ENCODE measurements around the gene GBA3. TPM values are rescaled to one million over a fixed set of nuclear protein-coding genes. Genes with fewer than 3 reads are reported as not detected.
A peak's percentile ranks its signal among the peaks of the same experiment; 100 is the strongest.

Gene GBA3
- total RNA-seq (2014; rRNA removed; shearing (Covaris generic)): not detected in 2 replicates

DNA sequence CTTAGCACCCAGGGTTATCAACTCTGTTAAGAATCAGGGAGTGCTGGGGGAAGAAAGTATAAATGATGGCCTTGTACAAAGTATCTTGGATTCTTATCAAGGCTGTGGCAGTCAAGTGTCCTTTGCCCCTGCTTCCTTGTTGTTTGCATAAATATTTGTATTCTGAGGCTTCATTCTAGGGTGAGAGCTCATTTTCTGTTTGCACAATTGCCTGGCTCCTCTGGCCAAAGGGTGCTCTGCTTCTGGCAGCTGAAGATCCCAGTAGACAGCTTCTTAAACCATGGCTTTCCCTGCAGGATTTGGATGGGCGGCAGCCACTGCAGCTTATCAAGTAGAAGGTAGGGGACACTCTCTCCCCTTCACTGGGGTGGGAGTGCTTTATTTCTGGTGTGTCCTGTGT lies at the start of gene GBA3:
TSS of gene GBA3 (plus strand) at position 202 of the 400 bp plus-strand sequence.
- no peak for DNase-seq (ENCODE audit: low spot score)

DNA sequence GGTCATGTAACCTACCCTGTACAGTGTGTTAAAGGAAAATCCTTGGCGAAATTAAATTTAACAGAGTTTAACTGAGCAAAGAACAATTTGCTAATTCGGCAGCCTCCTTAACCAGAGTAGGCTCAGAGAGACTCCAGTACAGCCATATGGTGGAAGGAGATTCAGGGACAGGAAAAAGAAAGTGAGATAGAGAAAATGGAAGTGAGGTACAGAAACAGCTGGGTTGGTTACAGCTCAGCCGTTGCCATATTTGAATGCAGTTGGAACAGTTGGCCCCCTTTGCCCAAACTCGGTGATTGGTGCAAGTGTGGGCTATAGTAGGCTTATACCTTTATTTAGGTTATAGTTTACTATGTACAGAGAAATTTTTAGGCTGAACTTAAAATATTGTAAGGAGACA lies 48.8 kb upstream of the GBA3 start:
- DNase-seq (ENCODE audit: low spot score): no peak

GRCh38 chr4:22645481-22646182 lies 47.1 kb upstream of the GBA3 start:
- DNase-seq (ENCODE audit: low spot score): no peak

GRCh38 chr4:22648996-22649395 lies 43.7 kb upstream of the GBA3 start:
- DNase-seq (ENCODE audit: low spot score): no peak

GRCh38 chr4:22650771-22651170 lies 42.0 kb upstream of the GBA3 start:
- no peak for DNase-seq (ENCODE audit: low spot score)

- DNase-seq (ENCODE audit: low spot score): no peak
Observed at GRCh38 chr4:22653752-22654151, 39.0 kb upstream of the GBA3 start.

DNA sequence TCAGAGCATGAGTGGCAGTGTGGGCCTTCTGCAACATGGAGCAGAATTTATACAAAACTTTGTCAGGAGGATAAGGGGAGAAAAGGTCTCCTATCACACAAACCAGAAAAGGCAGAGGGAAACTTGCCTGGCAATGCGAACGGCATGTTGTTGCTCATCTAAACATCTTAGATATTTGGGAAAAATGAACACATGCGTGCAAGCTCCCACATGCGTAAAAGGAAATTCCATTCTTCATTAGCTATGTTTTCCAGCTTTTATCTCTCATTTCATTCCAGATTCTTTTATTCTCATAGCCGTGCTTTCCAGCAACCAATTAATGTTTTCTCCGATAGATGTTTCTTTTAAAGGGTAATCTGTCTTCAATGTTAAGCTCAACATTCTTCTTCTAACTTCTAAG lies 31.3 kb upstream of the GBA3 start:
- DNase-seq (ENCODE audit: low spot score): no peak

- DNase-seq (ENCODE audit: low spot score): no peak
Observed at GRCh38 chr4:22667332-22667940, 25.3 kb upstream of the GBA3 start.

DNA sequence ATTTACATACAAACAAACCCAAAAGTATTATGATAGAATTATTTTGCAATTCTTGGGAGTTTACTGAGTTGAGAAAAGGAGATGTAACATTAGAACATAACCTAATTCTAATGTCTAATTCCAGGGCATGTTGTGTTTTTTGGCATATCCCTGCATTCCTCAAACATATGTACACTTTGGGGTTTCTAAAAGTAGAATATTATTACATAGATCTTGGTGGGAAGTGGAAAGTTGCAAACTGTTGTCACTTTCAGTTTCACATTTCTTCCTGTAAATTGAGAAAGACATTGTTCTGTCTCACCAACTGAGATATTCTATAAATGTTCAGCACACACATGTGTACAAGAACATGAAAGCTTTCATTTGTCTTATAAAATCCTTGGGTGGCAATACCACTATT lies 24.4 kb upstream of the GBA3 start:
- DNase-seq (ENCODE audit: low spot score): no peak

DNA sequence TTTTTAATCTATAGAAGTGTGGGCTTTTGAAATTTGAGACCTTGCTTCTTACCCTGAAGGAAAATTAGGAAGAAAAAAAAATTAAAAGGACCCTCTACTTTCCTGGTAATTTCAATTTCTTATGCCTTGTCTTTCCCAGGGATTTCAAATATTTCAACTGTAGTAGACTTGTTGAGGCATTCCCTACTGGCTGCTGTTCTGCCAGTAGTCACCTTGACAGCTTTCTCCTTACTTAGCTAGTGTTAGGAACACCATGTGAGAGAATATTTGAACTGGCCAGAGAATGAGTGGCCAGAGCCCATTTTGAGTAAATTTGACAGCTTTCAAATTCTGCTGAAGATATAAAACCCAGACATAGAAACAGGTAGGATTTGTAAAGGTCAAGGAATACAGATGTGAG lies 24.0 kb upstream of the GBA3 start:
- DNase-seq (ENCODE audit: low spot score): no peak

DNA sequence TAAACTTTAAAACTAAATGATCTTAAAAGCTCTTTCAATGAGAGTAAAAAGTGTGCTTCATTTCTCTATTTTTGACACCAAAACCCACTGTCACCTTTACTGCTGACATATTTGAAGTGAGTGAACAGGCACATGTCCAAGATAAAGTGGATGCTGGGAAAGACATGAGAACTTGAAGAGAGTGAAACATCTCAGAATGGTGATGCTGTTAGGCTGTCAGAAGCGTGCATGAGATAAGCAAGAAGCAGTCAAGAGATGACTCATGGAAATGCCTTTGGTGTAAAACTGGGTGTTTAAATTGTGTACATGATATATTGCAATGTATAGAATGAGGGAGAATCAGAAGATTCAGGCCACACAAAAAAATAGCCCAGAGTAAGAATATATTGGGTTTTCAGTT lies 21.8 kb upstream of the GBA3 start:
- peak; percentile 10 for DNase-seq (ENCODE audit: low spot score)

DNA sequence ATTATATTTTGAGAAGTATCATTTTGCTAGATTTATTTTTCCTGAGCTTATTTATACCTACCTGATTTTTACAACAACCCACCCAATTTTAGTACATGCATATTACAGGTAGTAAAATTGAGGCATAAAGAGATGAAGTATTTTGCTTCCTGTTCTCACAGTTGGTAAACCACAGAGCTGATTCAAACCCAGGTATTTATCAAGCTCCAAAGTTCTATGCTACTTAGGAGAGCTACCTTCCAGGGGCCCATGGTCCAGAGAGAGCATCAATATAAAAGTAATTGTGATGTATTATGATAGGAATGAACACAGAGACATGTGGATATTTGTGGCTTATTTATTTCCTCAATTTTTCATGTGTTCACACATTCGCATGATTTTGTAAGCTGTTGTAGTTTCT lies 20.2 kb upstream of the GBA3 start:
- DNase-seq (ENCODE audit: low spot score): no peak

DNA sequence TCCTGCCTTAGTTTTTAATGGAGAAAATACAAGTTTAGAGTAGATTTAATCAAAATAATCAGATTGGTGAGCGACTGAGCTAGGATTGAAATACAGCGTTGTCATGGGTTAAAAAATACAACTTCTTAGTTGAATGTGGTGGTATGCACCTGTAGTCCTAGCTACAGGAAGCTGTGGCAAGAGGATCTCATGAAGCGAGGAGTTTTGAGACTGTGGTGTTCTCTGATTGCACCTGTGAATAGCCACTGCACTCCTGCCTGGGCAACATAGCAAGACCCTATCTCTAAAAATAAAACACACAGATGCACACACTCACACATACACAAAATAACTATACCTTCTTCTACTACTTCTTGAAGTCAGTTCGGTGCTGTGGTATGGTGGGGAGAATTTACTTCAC lies 19.8 kb upstream of the GBA3 start:
- DNase-seq (ENCODE audit: low spot score): no peak

DNA sequence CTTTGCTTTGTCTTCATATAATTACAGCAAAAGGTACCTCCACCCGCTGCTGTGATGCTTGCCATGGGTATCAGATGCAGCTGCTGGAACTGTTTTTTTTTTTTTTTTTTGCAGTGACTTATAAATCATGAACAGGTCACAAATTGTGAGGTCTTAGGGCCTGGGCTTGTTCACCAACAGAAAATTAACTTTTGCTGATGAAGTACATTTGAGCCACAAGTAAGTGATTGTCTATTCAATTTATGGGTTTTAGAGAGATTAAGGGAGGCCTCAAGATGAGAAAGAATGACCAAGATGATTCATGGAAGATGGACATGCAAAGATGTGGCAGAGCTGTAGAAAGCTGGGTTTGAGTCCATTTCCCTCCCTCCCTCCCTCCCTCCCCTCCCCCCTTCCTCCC lies 18.0 kb upstream of the GBA3 start:
- DNase-seq (ENCODE audit: low spot score): no peak

GRCh38 chr4:22676063-22676462 lies 16.7 kb upstream of the GBA3 start:
- no peak for DNase-seq (ENCODE audit: low spot score)

DNA sequence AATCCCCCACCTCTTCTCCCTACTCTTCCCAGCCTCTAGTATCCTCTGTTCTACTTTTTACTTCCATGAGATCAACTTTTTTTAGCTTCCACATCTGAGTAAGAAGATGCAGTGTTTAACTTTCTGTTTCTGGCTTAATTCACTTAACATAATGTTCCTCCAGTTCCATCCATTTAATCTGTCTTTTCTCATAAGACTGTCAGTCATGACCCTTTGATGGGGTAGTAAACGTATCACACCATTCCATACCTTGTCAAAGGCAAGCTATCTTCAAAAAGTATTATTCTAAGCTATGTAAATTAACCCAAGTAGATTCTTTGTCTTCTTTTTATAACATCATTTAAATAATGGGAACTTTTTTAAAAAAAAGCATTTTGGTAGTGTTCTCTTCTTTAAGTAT lies 15.0 kb upstream of the GBA3 start:
- no peak for DNase-seq (ENCODE audit: low spot score)

- no peak for DNase-seq (ENCODE audit: low spot score)
Observed at GRCh38 chr4:22678940-22679854, 13.5 kb upstream of the GBA3 start.

- no peak for DNase-seq (ENCODE audit: low spot score)
Observed at GRCh38 chr4:22680065-22680642, 12.6 kb upstream of the GBA3 start.

DNA sequence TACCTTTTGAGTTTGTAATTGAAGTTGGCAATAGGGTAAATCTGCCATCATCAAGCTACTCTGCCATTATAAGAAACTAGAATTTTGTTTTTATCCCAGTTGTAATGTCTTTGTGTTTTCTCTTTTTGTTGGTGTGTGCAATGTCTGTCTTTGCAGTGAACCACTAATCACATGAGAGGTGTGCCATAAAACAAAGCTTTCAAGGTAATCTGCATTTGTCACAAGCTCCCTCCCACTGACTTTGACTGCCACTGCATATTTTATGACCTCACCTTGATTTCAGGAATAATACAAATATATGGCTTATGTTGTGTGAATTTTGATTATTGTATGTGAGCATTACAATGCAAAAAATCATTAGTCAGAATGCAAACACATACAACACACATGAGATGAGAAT lies 9.0 kb upstream of the GBA3 start:
- no peak for DNase-seq (ENCODE audit: low spot score)

DNA sequence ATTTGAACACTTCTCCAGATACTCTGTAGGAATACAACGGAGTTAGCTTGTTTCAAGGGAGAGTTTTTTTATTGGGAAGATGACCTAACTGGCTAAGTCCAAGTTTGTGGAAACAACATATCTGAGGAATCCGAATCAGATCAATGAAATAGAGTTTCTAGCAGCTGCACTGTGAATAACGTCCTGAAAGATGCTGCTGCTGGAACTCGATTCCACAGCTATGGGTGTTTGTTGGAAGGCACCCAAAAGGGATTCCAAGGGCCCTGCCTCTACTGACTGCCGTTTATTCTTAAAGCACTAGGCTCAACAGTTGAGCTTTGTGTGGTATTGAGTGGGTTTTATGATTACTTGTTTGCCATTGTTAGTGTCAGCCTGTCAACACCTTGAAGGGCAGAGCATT lies 6.6 kb upstream of the GBA3 start:
- no peak for DNase-seq (ENCODE audit: low spot score)

DNA sequence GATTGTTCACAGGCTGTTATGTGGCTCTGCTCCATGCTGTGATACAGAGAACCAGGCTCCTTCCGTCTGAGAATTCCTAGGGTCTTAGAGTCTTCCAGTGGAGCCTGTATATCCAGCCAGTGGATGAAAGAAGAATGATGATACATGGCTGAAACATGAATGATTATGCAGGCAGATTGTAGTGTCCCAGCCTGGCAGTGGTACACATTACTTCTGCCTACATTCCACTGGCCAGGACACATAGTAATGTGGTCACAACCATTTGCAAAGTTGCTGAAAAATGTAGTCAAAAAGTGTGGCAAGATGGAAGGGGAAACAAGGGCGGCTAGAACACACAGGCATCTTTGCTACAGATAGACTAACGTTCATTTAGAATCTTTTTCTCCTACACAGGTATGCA lies 4.5 kb upstream of the GBA3 start:
- DNase-seq (ENCODE audit: low spot score): no peak

DNA sequence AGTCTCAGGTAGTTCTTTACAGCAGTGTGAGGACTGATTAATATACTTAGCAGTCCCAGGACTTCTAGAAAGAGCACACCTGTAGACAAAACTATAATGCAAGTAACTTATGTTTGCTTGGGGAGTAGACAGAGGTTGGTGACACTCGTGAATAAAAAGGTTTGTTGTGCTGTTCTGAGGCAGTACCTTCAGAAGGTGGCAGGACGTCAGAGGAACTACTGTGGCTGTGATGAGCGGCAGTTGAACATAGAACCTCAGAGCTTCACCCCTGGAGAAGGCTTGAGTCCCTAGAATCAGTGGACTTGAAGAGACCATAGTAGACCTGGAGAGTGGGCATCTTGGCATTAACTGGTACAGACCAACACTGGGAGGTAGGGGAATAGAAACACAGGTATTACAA lies 3.3 kb upstream of the GBA3 start:
- DNase-seq (ENCODE audit: low spot score): no peak

Measured in A172 (cell line).